IMR-90 (cell line): Measurements from ENCODE around the gene ATIC. TPM values are rescaled to one million over a fixed set of nuclear protein-coding genes. Genes with fewer than 3 reads are reported as not detected.

Experiments
- ATAC-seq: fragments of 200-7000 bp; cut with Tn5 transposase; 2 replicates; pipeline ENCODE4 v1.9.1; 2020; ENCODE audit warnings: low read depth, mild to moderate bottlenecking, moderate library complexity
- BruUV-seq: library from RNA; stranded (reverse); fragments of 400-500 nt; replicated peaks from 2 replicates; lab custom pipeline; 2021; lab: Mats Ljungman, UMichigan
- CTCF ChIA-PET: fragments of 300-600 bp; formaldehyde crosslinking; extraction: SDS; loops from one replicate; lab custom pipeline; 2021; ENCODE audit warnings: antibody characterized with exemption; lab: Yijun Ruan, JAX
- POLR2A ChIA-PET: fragments of 300-600 bp; sonication (Branson Sonifier 250); formaldehyde crosslinking; loops from one replicate; lab custom pipeline; 2022; ENCODE audit warnings: antibody characterized with exemption; ENCODE audit not compliant: unreplicated experiment; lab: Charles Lee
- DNase-seq: peaks from one replicate; pipeline ENCODE4 v3.0.0; 2013
- H2AFZ ChIP-seq: replicated peaks from 2 replicates; pipeline ENCODE3; 2013; ENCODE audit warnings: low read length, mild to moderate bottlenecking; ENCODE audit not compliant: poor library complexity
- H2AK5ac ChIP-seq: 2 replicates; pipeline ENCODE4 v1.6.1; 2013; ENCODE audit warnings: low read depth, low read length, inconsistent platforms
- H2AK9ac ChIP-seq: replicated peaks from 2 replicates; pipeline ENCODE3; 2013; ENCODE audit warnings: mild to moderate bottlenecking, low read depth, low read length, moderate library complexity; ENCODE audit not compliant: poor library complexity
- H2BK120ac ChIP-seq: 2 replicates; pipeline ENCODE4 v1.6.1; 2013; ENCODE audit warnings: low read depth, low read length, inconsistent platforms
- H2BK15ac ChIP-seq: 3 replicates; pipeline ENCODE4 v1.6.1; 2013; ENCODE audit warnings: low read depth, low read length, inconsistent platforms
- H2BK20ac ChIP-seq: 2 replicates; pipeline ENCODE4 v1.6.1; 2013; ENCODE audit warnings: low read depth, mild to moderate bottlenecking, inconsistent platforms, low read length, moderate library complexity
- H2BK5ac ChIP-seq: 2 replicates; pipeline ENCODE4 v1.6.1; 2013; ENCODE audit warnings: mild to moderate bottlenecking, low read depth, low read length, inconsistent platforms; ENCODE audit not compliant: poor library complexity, severe bottlenecking
- H3K14ac ChIP-seq: replicated peaks from 2 replicates; pipeline ENCODE4 v1.6.1; 2013; ENCODE audit warnings: low read depth, low read length, inconsistent platforms
- H3K18ac ChIP-seq: 2 replicates; pipeline ENCODE4 v1.6.1; 2013; ENCODE audit warnings: low read depth, low read length, control low read depth
- H3K23ac ChIP-seq: 2 replicates; pipeline ENCODE4 v1.6.1; 2013; ENCODE audit warnings: low read depth, low read length, inconsistent platforms
- H3K27ac ChIP-seq: 2 replicates; pipeline ENCODE4 v1.5.1; 2013; ENCODE audit warnings: mild to moderate bottlenecking, control low read depth, low read length; ENCODE audit not compliant: insufficient read depth
- H3K27me3 ChIP-seq: 2 replicates; pipeline ENCODE4 v1.6.1; 2013; ENCODE audit warnings: low read length; ENCODE audit not compliant: control insufficient read depth, insufficient read depth
- H3K36me3 ChIP-seq: 2 replicates; pipeline ENCODE4 v1.6.1; 2013; ENCODE audit warnings: low read length, mixed read lengths; ENCODE audit not compliant: control insufficient read depth, insufficient read depth
- H3K4ac ChIP-seq: 2 replicates; pipeline ENCODE4 v1.6.1; 2013; ENCODE audit warnings: low read depth, low read length, inconsistent platforms
- H3K4me1 ChIP-seq: 2 replicates; pipeline ENCODE4 v1.6.1; 2013; ENCODE audit warnings: low read length, mixed read lengths; ENCODE audit not compliant: control insufficient read depth, insufficient read depth
- H3K4me2 ChIP-seq: 2 replicates; pipeline ENCODE4 v1.6.1; 2013; ENCODE audit warnings: low read depth, mild to moderate bottlenecking, control low read depth, low read length, moderate library complexity
- H3K4me3 ChIP-seq: 2 replicates; pipeline ENCODE4 v1.5.1; 2013; ENCODE audit warnings: low read depth, mild to moderate bottlenecking, control low read depth, low read length, moderate library complexity; ENCODE audit not compliant: insufficient read depth
- H3K56ac ChIP-seq: 2 replicates; pipeline ENCODE4 v1.6.1; 2013; ENCODE audit warnings: low read length, inconsistent platforms; ENCODE audit not compliant: insufficient read depth; ENCODE audit errors: extremely low read depth
- H3K79me1 ChIP-seq, 2 experiments: 2 replicates each; pipeline ENCODE4 v1.6.1; 2013; ENCODE audit warnings: low read length in 2 of 2, inconsistent platforms in 1 of 2, low read depth in 1 of 2
- H3K9ac ChIP-seq: 2 replicates; pipeline ENCODE4 v1.6.1; 2013; ENCODE audit warnings: low read depth, low read length, control low read depth
- H3K9me1 ChIP-seq: 2 replicates; pipeline ENCODE4 v1.6.1; 2013; ENCODE audit warnings: low read length, inconsistent platforms; ENCODE audit not compliant: insufficient read depth
- H3K9me3 ChIP-seq: 2 replicates; pipeline ENCODE4 v1.6.1; 2013; ENCODE audit warnings: low read length; ENCODE audit not compliant: control insufficient read depth, insufficient read depth
- H4K20me1 ChIP-seq: 2 replicates; pipeline ENCODE4 v1.6.1; 2013; ENCODE audit warnings: low read length, inconsistent platforms; ENCODE audit not compliant: insufficient read depth
- H4K5ac ChIP-seq: 2 replicates; pipeline ENCODE4 v1.6.1; 2013; ENCODE audit warnings: mild to moderate bottlenecking, low read depth, low read length, control low read depth
- H4K8ac ChIP-seq, 2 experiments: 2 replicates each; pipeline ENCODE4 v1.6.1; 2013; ENCODE audit warnings: low read depth in 2 of 2, low read length in 2 of 2, control low read depth in 1 of 2, inconsistent platforms in 1 of 2
- H4K91ac ChIP-seq: 2 replicates; pipeline ENCODE4 v1.6.1; 2013; ENCODE audit warnings: low read depth, low read length, inconsistent platforms; ENCODE audit not compliant: insufficient read depth
- CEBPB ChIP-seq: IDR thresholded peaks from 2 replicates; pipeline ENCODE4 v1.6.1; 2012; ENCODE audit warnings: low read depth, low read length, improper control_type of control experiment
- CHD1 ChIP-seq: IDR thresholded peaks from 2 replicates; pipeline ENCODE4 v1.6.1; 2012; ENCODE audit warnings: low read depth, low read length, improper control_type of control experiment
- ELK1 ChIP-seq: fragments of 150-350 bp; IDR thresholded peaks from 2 replicates; pipeline ENCODE4 v1.6.1; 2016; ENCODE audit warnings: low read depth, mild to moderate bottlenecking, low read length, moderate library complexity, borderline replicate concordance
- FOS ChIP-seq: fragments of 150-350 bp; IDR thresholded peaks from 2 replicates; pipeline ENCODE4 v1.6.1; 2016; ENCODE audit warnings: low read depth, low read length
- MAFK ChIP-seq: IDR thresholded peaks from 2 replicates; pipeline ENCODE4 v1.6.1; 2012; ENCODE audit warnings: low read depth, low read length, improper control_type of control experiment
- MAZ ChIP-seq: IDR thresholded peaks from 2 replicates; pipeline ENCODE4 v1.6.1; 2012; ENCODE audit warnings: low read depth, mild to moderate bottlenecking, low read length, improper control_type of control experiment, moderate library complexity, borderline replicate concordance
- RAD21 ChIP-seq: IDR thresholded peaks from 2 replicates; pipeline ENCODE4 v1.6.1; 2012; ENCODE audit warnings: low read length, improper control_type of control experiment
- RCOR1 ChIP-seq: IDR thresholded peaks from 2 replicates; pipeline ENCODE4 v1.6.1; 2012; ENCODE audit warnings: mild to moderate bottlenecking, low read length, improper control_type of control experiment; ENCODE audit not compliant: insufficient replicate concordance
- USF2 ChIP-seq: fragments of 150-350 bp; IDR thresholded peaks from 2 replicates; pipeline ENCODE4 v1.6.1; 2017; ENCODE audit warnings: mild to moderate bottlenecking, antibody characterized with exemption, low read length, low read depth
- WGBS, 2 experiments: methylation state at CpG; one replicate each; pipeline versions ENCODE4 v1.1.5 to v1.1.7; 2013; ENCODE audit warnings: missing lambda C conversion rate in 2 of 2; ENCODE audit not compliant: insufficient read length in 1 of 2; ENCODE audit errors: extremely low coverage in 2 of 2; 5-methylcytosine and 5-hydroxymethylcytosine counted together
- dilution Hi-C: fragments of 300-500 bp; cut with HindIII; formaldehyde crosslinking; loops from one replicate; pipeline ENCODE4 v1.14.3; 2018; ENCODE audit warnings: low sequenced_read_pairs; ENCODE audit not compliant: unreplicated experiment
- in situ Hi-C: fragments of 300-500 bp; cut with MboI; formaldehyde crosslinking; loops from 3 replicates; pipeline ENCODE4 v1.14.3; 2019; ENCODE audit warnings: low sequenced_read_pairs, inconsistent platforms, mixed read lengths
- intact Hi-C: fragments of 100-400 bp; cut with micrococcal nuclease; formaldehyde crosslinking; loops from 2 replicates; pipeline ENCODE4 v1.10.0; 2022
- polyA plus RNA-seq, 3 experiments: library from polyadenylated mRNA; depleted of rRNA; stranded (reverse); fragments of >200 nt; gene quantifications; 2 replicates each; pipeline ENCODE4 v1.2.3, GENCODE V29; 2012; ENCODE audit warnings: low replicate concordance in 1 of 3
- total RNA-seq: library from RNA; depleted of rRNA; stranded (reverse); fragments of >200 nt; gene quantifications from 2 replicates; pipeline ENCODE4 v1.2.3, GENCODE V29; 2012

Gene ATIC
- total and polyA plus RNA-seq, 2 of the 4 experiments (the other 2 are of a cell fraction): 30.5 to 101 TPM

GRCh38 chr2:215283221-215283620 lies 28.6 kb upstream of the ATIC start:
- Histone ChIP-seq H3K4ac (no peak overlapping the region), H2AK5ac (no peak overlapping the region), H3K4me2 (no peak overlapping the region), H3K4me3 (no peak overlapping the region), H3K4me1 (no peaks in the 10 kb centered on the region), H3K27ac (no peak overlapping the region), H3K9me1 (no peaks in the 10 kb centered on the region), H4K5ac (no peak overlapping the region), H4K20me1 (no peaks in the 10 kb centered on the region), H3K36me3 (no peaks in the 10 kb centered on the region), H4K91ac (no peak overlapping the region), H2BK120ac (no peak overlapping the region), H3K27me3 (no peaks in the 10 kb centered on the region), H2AFZ (no peak overlapping the region), H3K9ac (no peak overlapping the region), H2BK5ac (no peak overlapping the region), H3K14ac (no peak overlapping the region), H3K79me1 (no peaks in the 10 kb centered on the region), H2AK9ac (no peak overlapping the region), H3K18ac (no peak overlapping the region), H3K23ac (no peak overlapping the region), H4K8ac (no peak overlapping the region), H2BK20ac (no peak overlapping the region), H3K56ac (no peak overlapping the region), H2BK15ac (no peak overlapping the region), H3K9me3 (no peaks in the 10 kb centered on the region)
- POLR2A ChIA-PET: interaction anchor here (0.6 kb wide), 1 partner anchor 14 kb away, joined by 9 read pairs; no protein-coding TSS in a partner anchor
- TF ChIP-seq FOS (no peak), ELK1 (no peak), RAD21 (no peak), MAFK (no peak), CEBPB (no peak), CHD1 (no peak), MAZ (no peak), USF2 (no peak), RCOR1 (no peak)
- CTCF ChIA-PET: no interaction called here
- DNase-seq (no peak), ATAC-seq (no peak)
- dilution Hi-C loops: no loop called here
- in situ Hi-C loops: no loop called here
- WGBS, 2 experiments: no CpG with 5 or more reads among the region's 1 CpG
- BruUV-seq: no TSS peak
- intact Hi-C loops: no loop called here
